ENCODE measurements around the gene SPARCL1.

Gene SPARCL1

GRCh38 chr4:87527431-87528220 lies 1.6 kb downstream of the SPARCL1 start:
- TF ChIP-seq CTCF (IDR thresholded peaks at IDR 0.05) (no peak), ZFX (IDR thresholded peaks at IDR 0.05; ENCODE audit: borderline replicate concordance) (no peak)
- H3K27ac ChIP-seq = no peak overlapping the region

- H3K27ac ChIP-seq = no peak overlapping the region
- TF ChIP-seq ZFX (IDR thresholded peaks at IDR 0.05; ENCODE audit: borderline replicate concordance) = no peak
- TF ChIP-seq CTCF (IDR thresholded peaks at IDR 0.05) = no peak
Observed at GRCh38 chr4:87525636-87526295, 3.4 kb downstream of the SPARCL1 start.

GRCh38 chr4:87524456-87524855 lies 4.7 kb downstream of the SPARCL1 start:
- no peak overlapping the region for H3K27ac ChIP-seq
- TF ChIP-seq ZFX (IDR thresholded peaks at IDR 0.05; ENCODE audit: borderline replicate concordance) (no peak), CTCF (IDR thresholded peaks at IDR 0.05) (no peak)

- no peak for TF ChIP-seq CTCF (IDR thresholded peaks at IDR 0.05)
- TF ChIP-seq ZFX (IDR thresholded peaks at IDR 0.05; ENCODE audit: borderline replicate concordance) = no peak
- no peak overlapping the region; the same call in 1 of the 2 replicates for H3K27ac ChIP-seq
Observed at GRCh38 chr4:87523307-87523706, 5.9 kb downstream of the SPARCL1 start.

GRCh38 chr4:87521757-87522374 lies 7.3 kb downstream of the SPARCL1 start:
- TF ChIP-seq ZFX (IDR thresholded peaks at IDR 0.05; ENCODE audit: borderline replicate concordance) (no peak), CTCF (IDR thresholded peaks at IDR 0.05) (no peak)
- H3K27ac ChIP-seq = peak overlapping the region; percentile 71

- TF ChIP-seq CTCF (IDR thresholded peaks at IDR 0.05) = no peak
- no peak for TF ChIP-seq ZFX (IDR thresholded peaks at IDR 0.05; ENCODE audit: borderline replicate concordance)
- H3K27ac ChIP-seq = peak overlapping the region; percentile 71
Observed at GRCh38 chr4:87521319-87521718, 7.9 kb downstream of the SPARCL1 start.

GRCh38 chr4:87517621-87518020 lies 11.6 kb downstream of the SPARCL1 start:
- TF ChIP-seq ZFX (IDR thresholded peaks at IDR 0.05; ENCODE audit: borderline replicate concordance) (no peak), CTCF (IDR thresholded peaks at IDR 0.05) (no peak)
- H3K27ac ChIP-seq = no peak overlapping the region

Measured in 22Rv1 (cell line).